SU-DHL-6 (cell line): ENCODE results near the gene IQGAP1.

Source experiments
- EZH2phosphoT487 ChIP-seq: fragments of 200-600 bp; sonication (generic), shearing (Covaris generic); conservative IDR thresholded peaks from 2 replicates; pipeline ENCODE4 v1.6.1; 2018; ENCODE audit warnings: mild to moderate bottlenecking, antibody characterized with exemption, low read length, moderate library complexity, mixed read lengths
- TF ChIP-seq, protein P1 (sequence below): fragments of 200-600 bp; sonication (generic); IDR thresholded peaks from one replicate; pipeline ENCODE4 v1.5.1; 2017; ENCODE audit warnings: antibody characterized with exemption, mild to moderate bottlenecking, low read length, moderate library complexity; ENCODE audit not compliant: insufficient read depth, poor library complexity, severe bottlenecking

DNA sequence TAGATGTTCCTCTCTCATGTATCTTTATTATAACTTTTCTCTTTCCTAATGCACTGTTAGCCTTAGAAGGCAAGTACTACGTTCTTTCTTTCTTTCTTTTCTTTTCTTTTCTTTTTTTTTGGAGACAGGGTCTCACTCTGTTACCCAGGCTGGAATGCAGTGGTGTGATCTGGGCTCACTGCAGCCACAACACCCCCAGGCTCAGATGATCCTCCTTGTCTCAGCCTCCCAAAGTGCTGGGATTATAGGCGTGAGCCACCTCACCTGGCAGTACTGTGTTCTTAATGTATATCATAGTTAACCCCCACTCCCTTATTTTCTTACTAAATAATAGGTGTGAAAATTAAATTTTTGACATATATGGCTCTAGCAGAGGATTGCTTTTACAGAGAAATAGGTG is 23.1 kb downstream of the IQGAP1 start:
- TF ChIP-seq, protein P1, sequence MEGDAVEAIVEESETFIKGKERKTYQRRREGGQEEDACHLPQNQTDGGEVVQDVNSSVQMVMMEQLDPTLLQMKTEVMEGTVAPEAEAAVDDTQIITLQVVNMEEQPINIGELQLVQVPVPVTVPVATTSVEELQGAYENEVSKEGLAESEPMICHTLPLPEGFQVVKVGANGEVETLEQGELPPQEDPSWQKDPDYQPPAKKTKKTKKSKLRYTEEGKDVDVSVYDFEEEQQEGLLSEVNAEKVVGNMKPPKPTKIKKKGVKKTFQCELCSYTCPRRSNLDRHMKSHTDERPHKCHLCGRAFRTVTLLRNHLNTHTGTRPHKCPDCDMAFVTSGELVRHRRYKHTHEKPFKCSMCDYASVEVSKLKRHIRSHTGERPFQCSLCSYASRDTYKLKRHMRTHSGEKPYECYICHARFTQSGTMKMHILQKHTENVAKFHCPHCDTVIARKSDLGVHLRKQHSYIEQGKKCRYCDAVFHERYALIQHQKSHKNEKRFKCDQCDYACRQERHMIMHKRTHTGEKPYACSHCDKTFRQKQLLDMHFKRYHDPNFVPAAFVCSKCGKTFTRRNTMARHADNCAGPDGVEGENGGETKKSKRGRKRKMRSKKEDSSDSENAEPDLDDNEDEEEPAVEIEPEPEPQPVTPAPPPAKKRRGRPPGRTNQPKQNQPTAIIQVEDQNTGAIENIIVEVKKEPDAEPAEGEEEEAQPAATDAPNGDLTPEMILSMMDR: no peak
- no peak for TF ChIP-seq EZH2phosphoT487
